ENCODE data around the gene BAHCC1. TPM values are rescaled to one million over a fixed set of nuclear protein-coding genes. Genes with fewer than 3 reads are reported as not detected.

The BAHCC1 gene
- total RNA-seq, 1 experiment from 2014 or later: 33.7 TPM

DNA sequence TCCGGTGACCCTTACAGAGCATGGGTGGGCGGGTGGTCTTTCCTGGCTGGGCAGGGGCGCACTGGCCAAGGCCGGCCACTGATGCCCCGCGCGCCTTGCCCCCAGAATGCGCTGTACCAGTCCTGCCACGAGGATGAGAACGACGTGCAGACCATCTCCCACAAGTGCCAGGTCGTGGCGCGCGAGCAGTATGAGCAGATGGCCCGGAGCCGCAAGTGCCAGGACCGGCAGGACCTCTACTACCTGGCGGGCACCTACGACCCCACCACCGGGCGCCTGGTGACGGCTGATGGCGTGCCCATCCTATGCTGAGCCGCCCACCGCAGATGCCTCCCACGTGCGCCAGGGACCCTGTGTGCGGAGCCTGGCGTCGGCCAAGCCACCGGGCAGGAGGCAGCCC is 68.2 kb downstream of the BAHCC1 start:
- Histone ChIP-seq H4K20me1 (ENCODE audit: insufficient read depth) (no peaks in the 10 kb centered on the region), H3K36me3 (ENCODE audit: low read depth) (no peaks in the 10 kb centered on the region), H2AFZ (no peak overlapping the region), H3K4me2 (no peak overlapping the region), H3K27me3 (ENCODE audit: insufficient read depth, low read depth) (no peaks in the 10 kb centered on the region), H3K27ac (no peak overlapping the region), H3K9me3 (ENCODE audit: insufficient read depth, low read depth) (no peaks in the 10 kb centered on the region), H3K4me1 (replicated peaks; ENCODE audit: insufficient read depth) (no peaks in the 10 kb centered on the region), H3F3A (ENCODE audit: insufficient read depth, low read depth) (no peaks in the 10 kb centered on the region), H3K9me2 (ENCODE audit: insufficient read depth) (no peaks in the 10 kb centered on the region), H3K79me2 (ENCODE audit: low read depth) (no peaks in the 10 kb centered on the region), H3K4me3 (no peak overlapping the region)
- CTCF ChIA-PET: no interaction called here
- POLR2A ChIA-PET (ENCODE audit: unreplicated experiment): no interaction called here
- TF ChIP-seq EZH2 (IDR thresholded peaks at IDR 0.05; ENCODE audit: low read depth): no peak
- TF ChIP-seq, protein P1, sequence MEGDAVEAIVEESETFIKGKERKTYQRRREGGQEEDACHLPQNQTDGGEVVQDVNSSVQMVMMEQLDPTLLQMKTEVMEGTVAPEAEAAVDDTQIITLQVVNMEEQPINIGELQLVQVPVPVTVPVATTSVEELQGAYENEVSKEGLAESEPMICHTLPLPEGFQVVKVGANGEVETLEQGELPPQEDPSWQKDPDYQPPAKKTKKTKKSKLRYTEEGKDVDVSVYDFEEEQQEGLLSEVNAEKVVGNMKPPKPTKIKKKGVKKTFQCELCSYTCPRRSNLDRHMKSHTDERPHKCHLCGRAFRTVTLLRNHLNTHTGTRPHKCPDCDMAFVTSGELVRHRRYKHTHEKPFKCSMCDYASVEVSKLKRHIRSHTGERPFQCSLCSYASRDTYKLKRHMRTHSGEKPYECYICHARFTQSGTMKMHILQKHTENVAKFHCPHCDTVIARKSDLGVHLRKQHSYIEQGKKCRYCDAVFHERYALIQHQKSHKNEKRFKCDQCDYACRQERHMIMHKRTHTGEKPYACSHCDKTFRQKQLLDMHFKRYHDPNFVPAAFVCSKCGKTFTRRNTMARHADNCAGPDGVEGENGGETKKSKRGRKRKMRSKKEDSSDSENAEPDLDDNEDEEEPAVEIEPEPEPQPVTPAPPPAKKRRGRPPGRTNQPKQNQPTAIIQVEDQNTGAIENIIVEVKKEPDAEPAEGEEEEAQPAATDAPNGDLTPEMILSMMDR (conservative IDR thresholded peaks at IDR 0.05): no peak
- no TSS peak for BruUV-seq (replicated peaks)
- no peak for DNase-seq
- intact Hi-C loops (cut with micrococcal nuclease; ENCODE audit: unreplicated experiment): no loop called here

- intact Hi-C loops (cut with micrococcal nuclease; ENCODE audit: unreplicated experiment): no loop called here
- H3K79me2 ChIP-seq (ENCODE audit: low read depth): no peaks in the 10 kb centered on the region
- no peaks in the 10 kb centered on the region for H3K9me3 ChIP-seq (ENCODE audit: insufficient read depth, low read depth)
- CTCF ChIA-PET: no interaction called here
- H3K4me2 ChIP-seq: no peak overlapping the region
- H3K9me2 ChIP-seq (ENCODE audit: insufficient read depth): no peaks in the 10 kb centered on the region
- BruUV-seq (replicated peaks): no TSS peak
- no peak overlapping the region for H3K27ac ChIP-seq
- H2AFZ ChIP-seq: no peak overlapping the region
- DNase-seq: no peak
- H4K20me1 ChIP-seq (ENCODE audit: insufficient read depth): no peaks in the 10 kb centered on the region
- no peaks in the 10 kb centered on the region for H3K27me3 ChIP-seq (ENCODE audit: insufficient read depth, low read depth)
- no peaks in the 10 kb centered on the region for H3K36me3 ChIP-seq (ENCODE audit: low read depth)
- no peaks in the 10 kb centered on the region for H3F3A ChIP-seq (ENCODE audit: insufficient read depth, low read depth)
- no peak overlapping the region for H3K4me3 ChIP-seq
- TF ChIP-seq EZH2 (IDR thresholded peaks at IDR 0.05; ENCODE audit: low read depth): no peak
- TF ChIP-seq, protein P1 (conservative IDR thresholded peaks at IDR 0.05): no peak
- no peaks in the 10 kb centered on the region for H3K4me1 ChIP-seq (replicated peaks; ENCODE audit: insufficient read depth)
- POLR2A ChIA-PET (ENCODE audit: unreplicated experiment): no interaction called here
Observed at GRCh38 chr17:81464586-81464985, 69.3 kb downstream of the BAHCC1 start.

- no peaks in the 10 kb centered on the region for H3K4me1 ChIP-seq (replicated peaks; ENCODE audit: insufficient read depth)
- CTCF ChIA-PET: no interaction called here
- no peaks in the 10 kb centered on the region for H3K79me2 ChIP-seq (ENCODE audit: low read depth)
- H3K4me2 ChIP-seq: no peak overlapping the region
- DNase-seq: no peak
- H3K9me2 ChIP-seq (ENCODE audit: insufficient read depth): no peaks in the 10 kb centered on the region
- no TSS peak for BruUV-seq (replicated peaks)
- H3K4me3 ChIP-seq: no peak overlapping the region
- no peak overlapping the region for H3K27ac ChIP-seq
- no peaks in the 10 kb centered on the region for H3K36me3 ChIP-seq (ENCODE audit: low read depth)
- H4K20me1 ChIP-seq (ENCODE audit: insufficient read depth): no peaks in the 10 kb centered on the region
- no peaks in the 10 kb centered on the region for H3K27me3 ChIP-seq (ENCODE audit: insufficient read depth, low read depth)
- intact Hi-C loops (cut with micrococcal nuclease; ENCODE audit: unreplicated experiment): no loop called here
- H3F3A ChIP-seq (ENCODE audit: insufficient read depth, low read depth): no peaks in the 10 kb centered on the region
- no peak overlapping the region for H2AFZ ChIP-seq
- no peaks in the 10 kb centered on the region for H3K9me3 ChIP-seq (ENCODE audit: insufficient read depth, low read depth)
- TF ChIP-seq, protein P1 (conservative IDR thresholded peaks at IDR 0.05): no peak
- TF ChIP-seq EZH2 (IDR thresholded peaks at IDR 0.05; ENCODE audit: low read depth): no peak
- POLR2A ChIA-PET (ENCODE audit: unreplicated experiment): no interaction called here
Observed at GRCh38 chr17:81465910-81466309, 70.7 kb downstream of the BAHCC1 start.
